Ascending aorta (tissue), 2 donors: ENCODE measurements around the gene ADAMTS10. TPM values are rescaled to one million over a fixed set of nuclear protein-coding genes. Genes with fewer than 3 reads are reported as not detected.
A peak's percentile ranks its signal among the peaks of the same experiment; 100 is the strongest.

Source experiments
- DNase-seq, 2 donors: peaks; one replicate each; pipeline ENCODE4 v3.0.0-alpha.2; 2019; ENCODE audit warnings: low spot score in 2 of 2
- H3K27ac ChIP-seq, 2 donors: fragments of 200-600 bp; sonication (generic); one replicate each; pipeline ENCODE4 v1.5.1; 2016 to 2017; ENCODE audit warnings: mild to moderate bottlenecking in 1 of 2
- H3K27me3 ChIP-seq: fragments of 200-600 bp; sonication (generic); one replicate; pipeline ENCODE4 v1.5.1; 2017
- H3K36me3 ChIP-seq, 2 donors: fragments of 200-600 bp; sonication (generic); one replicate each; pipeline ENCODE4 v1.5.1; 2016
- H3K4me1 ChIP-seq, 2 donors: fragments of 200-600 bp; sonication (generic); one replicate each; pipeline ENCODE4 v1.5.1; 2016 to 2017; ENCODE audit warnings: mild to moderate bottlenecking in 1 of 2
- H3K4me3 ChIP-seq, 2 donors: fragments of 200-600 bp; sonication (generic); one replicate each; pipeline ENCODE4 v1.5.1; 2016 to 2017; ENCODE audit warnings: mild to moderate bottlenecking in 1 of 2
- H3K9me3 ChIP-seq, 2 donors: fragments of 200-600 bp; sonication (generic); one replicate each; pipeline ENCODE4 v1.5.1; 2016
- intact Hi-C: fragments of 100-400 bp; cut with DNase I; formaldehyde crosslinking; loops from one replicate; pipeline ENCODE4 v1.15.1; 2023
- total RNA-seq: library from RNA; depleted of rRNA; stranded (reverse); fragments of >200 nt; gene quantifications from one replicate; pipeline ENCODE4 v1.1.0, GENCODE V29; 2016
- TF ChIP-seq, protein P1 (sequence below), 3 experiments: fragments of 200-600 bp in 2 of 3; fragments of 450-650 bp in 1 of 3; sonication (generic) in 2 of 3; IDR thresholded peaks; one replicate each; pipeline ENCODE4 v1.5.1; 2016 to 2019; ENCODE audit warnings: antibody characterized with exemption in 3 of 3, mild to moderate bottlenecking in 1 of 3, moderate library complexity in 1 of 3

The ADAMTS10 gene
- total RNA-seq, 1 donor from 2014 or later = 184 TPM

DNA sequence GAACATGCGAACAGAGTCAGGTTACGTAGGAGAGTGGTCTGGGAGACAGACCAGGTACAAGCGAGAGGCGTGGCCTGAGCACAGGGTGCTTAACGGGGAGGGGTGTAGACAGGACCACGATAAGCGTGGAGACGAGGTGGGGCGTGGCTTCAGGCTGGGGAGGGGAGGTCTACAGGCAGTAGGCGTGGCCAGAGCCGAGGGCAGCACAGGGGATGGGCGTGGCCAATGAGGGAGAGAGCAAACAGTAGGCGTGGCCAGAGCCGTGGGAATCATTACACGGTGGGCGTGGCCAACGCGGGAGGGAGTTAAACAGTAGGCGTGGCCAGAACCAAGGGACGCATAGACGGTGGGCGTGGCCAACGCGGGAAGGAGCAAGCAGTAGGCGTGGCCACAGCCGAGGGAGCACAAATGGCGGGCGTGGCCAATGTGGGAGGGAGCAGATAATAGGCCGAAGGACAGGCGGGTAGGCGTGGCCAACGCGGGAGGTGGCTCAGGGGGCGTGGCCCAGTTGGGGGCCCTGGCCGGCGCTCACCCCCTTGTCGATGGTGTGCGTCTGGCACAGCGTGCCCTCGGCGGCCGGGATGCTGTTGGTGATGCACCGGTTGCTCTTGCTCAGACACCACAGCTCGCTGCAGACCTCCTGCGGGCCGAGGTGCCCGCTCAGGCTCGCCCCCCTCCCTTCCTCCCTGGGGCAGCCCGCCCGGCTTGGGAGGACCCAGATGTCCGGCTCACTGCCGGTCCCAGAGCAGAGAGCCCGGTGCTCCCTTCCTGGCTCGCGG lies 18.1 kb downstream of the ADAMTS10 start:
- H3K27me3 ChIP-seq = no peaks in the 10 kb centered on the region
- H3K4me1 ChIP-seq = peaks cover 10 to 18% of the 10 kb centered on the region in 2 donors
- TF ChIP-seq, protein P1, sequence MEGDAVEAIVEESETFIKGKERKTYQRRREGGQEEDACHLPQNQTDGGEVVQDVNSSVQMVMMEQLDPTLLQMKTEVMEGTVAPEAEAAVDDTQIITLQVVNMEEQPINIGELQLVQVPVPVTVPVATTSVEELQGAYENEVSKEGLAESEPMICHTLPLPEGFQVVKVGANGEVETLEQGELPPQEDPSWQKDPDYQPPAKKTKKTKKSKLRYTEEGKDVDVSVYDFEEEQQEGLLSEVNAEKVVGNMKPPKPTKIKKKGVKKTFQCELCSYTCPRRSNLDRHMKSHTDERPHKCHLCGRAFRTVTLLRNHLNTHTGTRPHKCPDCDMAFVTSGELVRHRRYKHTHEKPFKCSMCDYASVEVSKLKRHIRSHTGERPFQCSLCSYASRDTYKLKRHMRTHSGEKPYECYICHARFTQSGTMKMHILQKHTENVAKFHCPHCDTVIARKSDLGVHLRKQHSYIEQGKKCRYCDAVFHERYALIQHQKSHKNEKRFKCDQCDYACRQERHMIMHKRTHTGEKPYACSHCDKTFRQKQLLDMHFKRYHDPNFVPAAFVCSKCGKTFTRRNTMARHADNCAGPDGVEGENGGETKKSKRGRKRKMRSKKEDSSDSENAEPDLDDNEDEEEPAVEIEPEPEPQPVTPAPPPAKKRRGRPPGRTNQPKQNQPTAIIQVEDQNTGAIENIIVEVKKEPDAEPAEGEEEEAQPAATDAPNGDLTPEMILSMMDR (IDR thresholded peaks at IDR 0.05) = no peak
- H3K9me3 ChIP-seq = no peaks in the 10 kb centered on the region
- DNase-seq = peak; percentile 95 to 99
- intact Hi-C loops = loop anchor here (1.0 to 10.0 kb wide), 3 partner anchors 18 to 1198 kb away; partner anchors contain the start of genes ADAMTS10, CTXN1 and SNAPC2
- peak overlapping the region; percentile 40 to 63 for H3K27ac ChIP-seq
- peaks cover 40 to 46% of the 10 kb centered on the region in 2 donors for H3K36me3 ChIP-seq
- peak overlapping the region; percentile 23 to 61 for H3K4me3 ChIP-seq

DNA sequence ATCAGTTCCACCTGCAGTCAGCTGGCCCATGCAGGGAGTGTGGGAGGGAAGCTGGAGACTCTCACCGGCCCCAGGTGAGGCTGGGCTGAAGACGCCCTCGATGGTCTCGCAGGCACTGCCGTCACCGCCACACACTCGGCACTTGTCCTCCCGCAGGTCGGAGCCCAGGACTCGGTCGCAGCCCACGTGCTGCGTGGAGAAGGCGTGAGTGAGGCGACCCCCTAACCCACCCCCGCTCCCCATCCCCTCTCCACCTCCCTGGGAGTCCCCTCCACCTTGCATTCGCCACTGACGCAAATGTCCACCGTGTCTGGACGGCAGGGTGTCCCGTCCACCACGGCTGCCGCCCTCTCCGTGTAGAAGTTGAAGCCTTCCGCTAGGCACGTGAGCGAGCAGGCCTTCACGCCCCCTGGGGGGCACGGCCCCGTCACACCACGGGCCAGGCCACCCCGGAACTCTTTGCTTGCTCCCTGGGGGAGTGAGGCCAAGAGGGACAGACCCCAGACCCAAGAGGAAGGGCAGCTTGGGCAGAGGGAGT lies 21.3 kb downstream of the ADAMTS10 start:
- intact Hi-C loops = loop anchor here (10.0 kb wide), 1 partner anchor 234 kb away; no protein-coding TSS in a partner anchor
- TF ChIP-seq, protein P1 (IDR thresholded peaks at IDR 0.05) = no peak

DNA sequence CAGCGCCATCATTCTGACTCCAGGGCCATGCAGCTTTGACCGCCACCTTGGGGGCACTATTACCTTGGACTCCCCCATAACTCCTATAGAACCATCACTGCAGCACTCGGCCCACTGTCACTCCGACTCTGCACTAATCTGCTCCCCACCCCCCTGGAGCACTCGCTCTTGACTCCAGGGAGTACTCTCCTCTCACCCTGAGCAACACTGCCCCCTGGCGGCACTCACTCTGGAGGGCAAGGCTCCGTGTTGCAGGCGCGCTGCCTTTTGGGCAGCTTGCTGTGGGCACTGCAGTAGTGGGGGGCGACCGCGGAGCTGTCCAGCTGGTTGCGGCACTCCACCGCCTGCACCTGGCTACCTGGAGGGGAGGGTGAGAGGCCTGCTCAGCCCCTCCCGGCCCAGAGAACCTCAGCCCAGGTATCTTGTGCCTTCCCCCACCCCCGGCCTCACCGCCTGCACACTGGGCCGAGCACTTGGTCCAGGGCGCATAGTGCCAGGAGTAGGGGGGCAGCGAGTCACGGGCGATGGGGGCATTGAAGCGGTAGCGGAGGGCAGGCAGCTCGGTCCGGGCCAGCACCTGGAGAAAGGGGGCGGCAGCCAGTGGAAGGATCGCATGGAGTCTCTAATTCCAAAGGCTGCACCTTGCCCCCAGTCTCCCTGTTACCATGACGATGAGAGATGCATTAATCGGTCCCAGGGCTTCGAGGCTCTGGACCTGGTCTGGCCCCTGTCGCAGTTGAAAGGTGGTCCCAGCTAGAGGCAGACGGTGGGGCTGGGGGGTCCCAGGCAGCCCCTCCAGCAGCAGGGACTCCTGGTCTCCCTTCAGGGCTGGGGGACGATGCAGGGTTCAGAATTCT lies 24.4 kb downstream of the ADAMTS10 start:
- Histone ChIP-seq H3K4me3 (no peak overlapping the region), H3K27me3 (no peaks in the 10 kb centered on the region), H3K4me1 (no peaks in the 10 kb centered on the region), H3K27ac (no peak overlapping the region), H3K36me3 (peaks cover 62 to 70% of the 10 kb centered on the region in 2 donors), H3K9me3 (no peaks in the 10 kb centered on the region)
- TF ChIP-seq, protein P1 (IDR thresholded peaks at IDR 0.05) = peak in 2 of 3 experiments; percentile 18 to 45
- intact Hi-C loops = loop anchor here (10.0 kb wide), 1 partner anchor 231 kb away; no protein-coding TSS in a partner anchor
- DNase-seq = no peak

More for the DNA sequence above, 21.3 kb downstream of the ADAMTS10 start:
- no peak for DNase-seq
- Histone ChIP-seq H3K4me3 (no peak overlapping the region), H3K4me1 (peaks cover 10 to 18% of the 10 kb centered on the region in 2 donors), H3K27ac (no peak overlapping the region), H3K36me3 (peaks cover 49 to 57% of the 10 kb centered on the region in 2 donors), H3K27me3 (no peaks in the 10 kb centered on the region), H3K9me3 (no peaks in the 10 kb centered on the region)

DNA sequence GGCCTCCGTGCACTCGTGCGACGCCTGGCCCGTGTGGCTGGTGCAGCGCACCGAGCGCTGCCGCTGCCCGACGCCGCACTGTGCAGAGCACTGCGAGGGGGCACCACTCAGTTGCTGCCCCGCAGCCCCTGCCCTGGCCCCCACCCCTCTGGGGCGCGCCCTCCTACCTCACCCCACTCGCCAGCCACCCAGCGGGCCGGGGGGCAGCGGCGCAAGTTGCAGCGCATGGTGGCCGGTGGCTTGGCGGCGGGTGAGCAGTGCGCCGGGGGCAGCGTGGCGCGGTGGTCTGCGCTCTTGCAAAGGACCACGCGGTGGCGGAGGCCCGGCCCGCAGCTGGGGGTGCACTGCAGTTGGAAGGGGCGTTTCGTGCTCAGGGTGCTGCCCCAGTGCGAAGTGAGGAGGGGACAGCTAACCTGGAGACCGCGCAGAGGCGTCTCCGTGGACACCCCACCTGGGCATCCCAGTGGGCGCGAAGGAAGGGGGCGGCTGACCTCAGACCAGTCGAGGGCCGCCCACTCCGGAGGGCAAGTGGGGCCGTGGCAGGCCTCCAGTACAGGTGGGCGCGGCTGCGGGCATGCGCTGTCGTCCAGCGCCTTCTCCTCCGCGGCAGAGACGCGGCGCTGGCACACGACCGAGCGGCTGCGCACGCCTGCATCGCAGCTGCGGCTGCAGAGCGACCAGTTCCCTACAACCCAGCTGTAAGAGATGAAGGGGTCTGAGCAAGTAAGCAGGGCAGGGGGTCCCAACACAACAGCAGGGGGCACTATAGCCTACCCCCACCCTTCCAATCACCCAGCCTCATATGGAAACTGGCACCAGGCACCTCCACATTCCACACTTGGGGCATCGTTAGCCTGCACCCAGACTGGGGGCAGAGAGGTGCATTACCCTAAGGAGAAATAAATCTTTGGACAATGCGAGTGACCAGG lies 25.3 kb downstream of the ADAMTS10 start:
- H3K27ac ChIP-seq = no peak overlapping the region
- intact Hi-C loops = loop anchor here (10.0 kb wide), 1 partner anchor 230 kb away; no protein-coding TSS in a partner anchor

More for the DNA sequence above, 25.3 kb downstream of the ADAMTS10 start:
- H3K36me3 ChIP-seq = peaks cover 62 to 70% of the 10 kb centered on the region in 2 donors
- no peak overlapping the region for H3K4me3 ChIP-seq
- H3K27me3 ChIP-seq = no peaks in the 10 kb centered on the region
- no peak for DNase-seq
- TF ChIP-seq, protein P1 (IDR thresholded peaks at IDR 0.05) = no peak
- H3K9me3 ChIP-seq = no peaks in the 10 kb centered on the region
- no peaks in the 10 kb centered on the region for H3K4me1 ChIP-seq
